Ovary (tissue), 9 donors: ENCODE data around the gene TSHZ3. TPM values are rescaled to one million over a fixed set of nuclear protein-coding genes. Genes with fewer than 3 reads are reported as not detected.

Experiments
- DNase-seq, 5 donors: peaks; one replicate each; pipeline ENCODE4 v3.0.0-alpha.2; 2019 to 2020
- H3K27ac ChIP-seq, 2 donors: fragments of 200-600 bp; one replicate each; pipeline versions ENCODE4 v1.5.1 to v1.8.0; 2019 to 2022
- H3K27me3 ChIP-seq: fragments of 200-600 bp; one replicate; pipeline ENCODE4 v1.8.0; 2022
- H3K36me3 ChIP-seq: fragments of 200-600 bp; sonication (generic); one replicate; pipeline ENCODE4 v1.5.1; 2019
- H3K4me1 ChIP-seq: one replicate; pipeline ENCODE4 v1.8.1; 2013; ENCODE audit warnings: mild to moderate bottlenecking, moderate library complexity; ENCODE audit not compliant: insufficient read depth
- H3K4me3 ChIP-seq: fragments of 200-600 bp; sonication (generic); one replicate; pipeline ENCODE4 v1.5.1; 2017
- H3K9me3 ChIP-seq, 2 donors: fragments of 200-600 bp in 1 of 2; sonication (generic) in 1 of 2; one replicate each; pipeline versions ENCODE4 v1.5.1 to v1.8.1; 2013 to 2019; ENCODE audit warnings: mild to moderate bottlenecking in 1 of 2, moderate library complexity in 1 of 2
- EP300 ChIP-seq: sonication (generic); formaldehyde crosslinking; IDR thresholded peaks from one replicate; pipeline ENCODE4 v1.6.1; 2017; ENCODE audit warnings: antibody characterized with exemption
- POLR2A ChIP-seq: fragments of 450-650 bp; IDR thresholded peaks from one replicate; pipeline ENCODE4 v1.6.1; 2017; ENCODE audit warnings: antibody characterized with exemption, mild to moderate bottlenecking, moderate library complexity
- WGBS, 3 donors: extraction: QIAGEN DNeasy Blood & Tissue Kit in 1 of 3; methylation state at CpG; one replicate each; pipeline versions ENCODE4 v1.1.5 to v1.1.7; 2013 to 2017; 5-methylcytosine and 5-hydroxymethylcytosine counted together
- intact Hi-C, 4 donors: fragments of 100-400 bp; cut with DNase I; formaldehyde crosslinking; loops; one replicate each; pipeline versions ENCODE4 v1.11.0 to v1.15.1; 2022 to 2023
- polyA plus RNA-seq, 2 donors: library from polyadenylated mRNA; stranded (reverse); fragments of 200-250 nt in 1 of 2; fragments of 350-450 nt in 1 of 2; fragmentation: Illumina TruSeq in 1 of 2; extraction: RNeasy Lipid Tissue Mini Kit (QIAGEN cat#74804) in 1 of 2; gene quantifications; one replicate each; pipeline ENCODE4 v1.2.3, GENCODE V29; 2013 to 2014
- total RNA-seq, 7 donors: library from RNA; depleted of rRNA in 2 of 7; stranded (reverse); fragments of >200 nt in 2 of 7; fragmentation: NEBNext Ultra II Directional in 3 of 7; extraction: Animal tissue kit (Norgen Biotek cat#: 25700) in 3 of 7; gene quantifications; one replicate each; pipeline versions ENCODE4 v1.1.0 to v1.2.4, GENCODE V29; 2016 to 2023
- TF ChIP-seq, protein P1 (sequence below), 3 donors: fragments of 450-650 bp in 2 of 3; fragments of 200-600 bp in 1 of 3; IDR thresholded peaks; one replicate each; pipeline versions ENCODE4 v1.5.1 to v1.8.0; 2016 to 2022; ENCODE audit warnings: antibody characterized with exemption in 3 of 3, mild to moderate bottlenecking in 1 of 3
- donor health status: DM: no; HTN: no; CAD: no; lungs with moderate emphysema.
- donor health status: DM: no; HTN: no; CAD: no.
- donor health status: Bipolar disorder and iron deficiency.
- donor health status: DM: yes; HTN: yes; CAD: no.
- donor health status: DM: no; HTN: no; CAD: no.
- donor health status: DM: yes; HTN: yes; CAD: no.

TSHZ3 gene
- total and polyA plus RNA-seq, 9 donors = 23.3 to 107 (median 50.3) TPM

DNA sequence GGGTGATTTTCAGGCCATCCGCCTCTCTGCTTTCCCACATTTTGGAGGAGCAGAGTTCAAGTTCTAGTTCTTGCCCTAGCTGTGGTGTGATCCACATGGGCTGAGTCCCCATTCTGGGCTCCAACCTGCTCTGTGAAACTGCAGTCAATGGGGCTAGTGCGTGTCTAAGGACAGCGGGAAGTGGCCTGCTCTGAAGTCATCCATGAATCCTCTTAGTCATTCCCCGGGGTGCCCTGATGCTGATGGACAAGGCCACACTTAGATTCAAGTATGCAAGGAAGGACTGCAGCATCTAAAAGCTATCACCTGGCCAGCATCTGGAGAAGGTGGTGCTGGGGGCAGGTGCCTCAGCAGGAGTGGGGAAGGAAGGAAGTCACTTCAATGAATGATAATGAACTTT lies 94.6 kb downstream of the TSHZ3 start:
- intact Hi-C loops = no loop called here
- Histone ChIP-seq H3K4me1 (peaks cover 7% of the 10 kb centered on the region), H3K27ac (no peak overlapping the region), H3K36me3 (no peaks in the 10 kb centered on the region), H3K27me3 (no peaks in the 10 kb centered on the region), H3K4me3 (no peak overlapping the region), H3K9me3 (no peaks in the 10 kb centered on the region)
- WGBS, 3 donors = 38 to 65% (median 46%) methylated on average over 4 of the region's 4 CpGs
- DNase-seq = no peak
- no peak for TF ChIP-seq POLR2A
- TF ChIP-seq, protein P1, sequence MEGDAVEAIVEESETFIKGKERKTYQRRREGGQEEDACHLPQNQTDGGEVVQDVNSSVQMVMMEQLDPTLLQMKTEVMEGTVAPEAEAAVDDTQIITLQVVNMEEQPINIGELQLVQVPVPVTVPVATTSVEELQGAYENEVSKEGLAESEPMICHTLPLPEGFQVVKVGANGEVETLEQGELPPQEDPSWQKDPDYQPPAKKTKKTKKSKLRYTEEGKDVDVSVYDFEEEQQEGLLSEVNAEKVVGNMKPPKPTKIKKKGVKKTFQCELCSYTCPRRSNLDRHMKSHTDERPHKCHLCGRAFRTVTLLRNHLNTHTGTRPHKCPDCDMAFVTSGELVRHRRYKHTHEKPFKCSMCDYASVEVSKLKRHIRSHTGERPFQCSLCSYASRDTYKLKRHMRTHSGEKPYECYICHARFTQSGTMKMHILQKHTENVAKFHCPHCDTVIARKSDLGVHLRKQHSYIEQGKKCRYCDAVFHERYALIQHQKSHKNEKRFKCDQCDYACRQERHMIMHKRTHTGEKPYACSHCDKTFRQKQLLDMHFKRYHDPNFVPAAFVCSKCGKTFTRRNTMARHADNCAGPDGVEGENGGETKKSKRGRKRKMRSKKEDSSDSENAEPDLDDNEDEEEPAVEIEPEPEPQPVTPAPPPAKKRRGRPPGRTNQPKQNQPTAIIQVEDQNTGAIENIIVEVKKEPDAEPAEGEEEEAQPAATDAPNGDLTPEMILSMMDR (IDR thresholded peaks at IDR 0.05) = no peak
- no peak for TF ChIP-seq EP300

DNA sequence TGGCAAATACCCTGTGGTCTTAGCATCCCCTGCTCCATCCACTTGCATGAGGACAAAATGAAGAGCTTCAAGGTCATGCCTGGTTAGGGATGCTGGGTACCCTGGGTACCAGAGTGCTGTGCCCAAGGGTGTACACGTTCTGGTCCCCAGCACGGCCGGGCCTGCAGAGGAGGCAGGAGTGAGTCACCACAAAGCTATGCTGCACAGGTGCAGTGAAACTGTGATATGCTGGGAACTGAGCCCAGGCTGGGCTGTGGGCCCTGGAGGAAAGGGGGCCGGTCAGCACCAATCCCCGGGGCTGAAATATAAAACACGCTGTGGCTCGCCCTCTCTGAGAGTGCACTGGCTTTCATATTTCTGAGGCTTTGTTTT lies 95.1 kb downstream of the TSHZ3 start:
- no peaks in the 10 kb centered on the region for H3K36me3 ChIP-seq
- no peaks in the 10 kb centered on the region for H3K27me3 ChIP-seq
- intact Hi-C loops = no loop called here
- peaks cover 7% of the 10 kb centered on the region for H3K4me1 ChIP-seq
- 3 to 9% (median 4%) methylated on average over 7 of the region's 7 CpGs for WGBS, 3 donors
- peak in 4 of 5 donors; percentile 72 to 80 (median 74) for DNase-seq
- TF ChIP-seq, protein P1 (IDR thresholded peaks at IDR 0.05) = no peak
- TF ChIP-seq POLR2A = no peak
- no peak for TF ChIP-seq EP300
- H3K27ac ChIP-seq = no peak overlapping the region
- no peak overlapping the region for H3K4me3 ChIP-seq
- no peaks in the 10 kb centered on the region for H3K9me3 ChIP-seq

DNA sequence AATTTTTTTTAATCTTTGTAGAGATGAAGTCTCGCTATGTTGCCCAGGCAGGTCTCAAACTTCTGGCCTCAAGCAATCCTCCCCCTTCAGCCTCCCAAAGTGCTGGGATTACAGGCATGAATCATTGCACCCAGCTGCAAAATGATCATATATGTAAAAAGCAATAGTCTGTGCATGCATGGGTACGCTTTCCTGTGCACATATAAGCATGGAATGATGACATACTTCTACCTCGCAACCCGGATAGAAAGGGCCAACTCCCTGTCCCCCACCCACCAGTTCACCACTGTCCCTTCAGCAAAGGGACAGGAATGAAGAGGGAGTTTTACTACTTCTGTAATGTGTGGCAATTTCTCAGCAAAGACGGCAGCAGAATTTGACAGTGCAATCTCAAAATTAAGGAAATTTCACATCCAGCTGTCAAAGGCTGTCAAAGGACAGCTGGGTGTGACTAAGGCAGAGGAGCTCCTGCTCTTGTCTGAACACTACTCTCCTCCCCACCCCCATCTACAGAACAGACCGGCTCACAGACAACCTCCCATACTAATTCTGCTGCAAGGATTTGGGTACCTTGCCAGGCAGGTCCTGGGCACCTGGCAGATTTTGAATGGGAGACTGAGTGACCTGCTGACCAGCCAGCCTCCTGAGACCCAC lies 95.6 kb downstream of the TSHZ3 start:
- DNase-seq = no peak
- intact Hi-C loops = no loop called here
- no peak overlapping the region for H3K27ac ChIP-seq
- H3K4me1 ChIP-seq = peaks cover 7% of the 10 kb centered on the region
- no peaks in the 10 kb centered on the region for H3K9me3 ChIP-seq
- no peaks in the 10 kb centered on the region for H3K36me3 ChIP-seq
- WGBS, 3 donors = 66 to 71% (median 69%) methylated on average over 6 of the region's 6 CpGs
- no peak for TF ChIP-seq POLR2A
- TF ChIP-seq EP300 = no peak
- TF ChIP-seq, protein P1 (IDR thresholded peaks at IDR 0.05) = no peak
- no peaks in the 10 kb centered on the region for H3K27me3 ChIP-seq
- no peak overlapping the region for H3K4me3 ChIP-seq

DNA sequence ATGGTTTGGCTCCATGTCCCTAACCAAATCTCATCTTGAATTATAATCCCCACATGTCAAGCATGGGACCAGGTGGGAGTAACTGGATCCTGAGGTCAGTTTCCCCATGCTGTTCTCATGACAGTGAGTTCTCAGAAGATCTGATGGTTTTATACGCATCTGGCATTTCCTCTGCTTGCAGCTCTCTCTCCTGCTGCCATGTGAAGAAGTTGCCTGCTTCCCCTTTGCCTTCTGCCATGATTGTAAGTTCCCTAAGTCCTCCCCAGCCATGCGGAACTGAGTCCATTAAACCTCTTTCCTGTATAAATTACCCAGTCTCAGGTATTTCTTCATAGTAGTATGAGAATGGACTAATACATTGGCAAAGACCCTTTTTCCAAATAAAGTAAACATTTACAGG lies 96.8 kb downstream of the TSHZ3 start:
- Histone ChIP-seq H3K27me3 (no peaks in the 10 kb centered on the region), H3K27ac (no peak overlapping the region), H3K4me3 (no peak overlapping the region), H3K36me3 (no peaks in the 10 kb centered on the region), H3K9me3 (no peaks in the 10 kb centered on the region), H3K4me1 (peaks cover 4% of the 10 kb centered on the region)
- WGBS, 3 donors = 95 to 100% (median 96%) methylated on average over 2 of the region's 2 CpGs
- TF ChIP-seq, protein P1 (IDR thresholded peaks at IDR 0.05) = no peak
- TF ChIP-seq POLR2A (no peak), EP300 (no peak)
- no peak for DNase-seq
- intact Hi-C loops = no loop called here
